Inferior parietal cortex (tissue), 1 donor: ENCODE results near the gene NR3C1.

Experiments
- DNase-seq: peaks from one replicate; pipeline ENCODE4 v3.0.0-alpha.2; 2016; ENCODE audit errors: extremely low spot score

The NR3C1 gene

DNA sequence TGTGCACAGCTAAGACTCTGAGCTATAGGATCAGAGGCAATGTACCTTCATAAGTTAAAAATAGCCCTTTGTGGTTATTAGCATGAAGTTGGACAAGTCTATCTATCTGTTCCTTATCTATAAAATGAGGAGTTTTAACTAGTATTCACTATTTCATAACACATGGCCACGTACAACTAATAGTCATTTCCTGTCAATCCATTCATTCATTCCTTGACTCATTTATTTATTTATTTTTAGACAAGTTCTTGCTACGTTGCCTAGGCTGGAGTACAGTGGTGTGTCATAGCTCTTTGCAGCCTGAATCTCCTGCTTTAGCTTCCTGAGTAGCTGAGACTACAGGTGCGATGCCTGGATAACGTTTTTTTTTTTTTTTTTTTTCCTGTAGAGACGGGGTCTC is 92.1 kb downstream of the NR3C1 start:
- no peak for DNase-seq

DNA sequence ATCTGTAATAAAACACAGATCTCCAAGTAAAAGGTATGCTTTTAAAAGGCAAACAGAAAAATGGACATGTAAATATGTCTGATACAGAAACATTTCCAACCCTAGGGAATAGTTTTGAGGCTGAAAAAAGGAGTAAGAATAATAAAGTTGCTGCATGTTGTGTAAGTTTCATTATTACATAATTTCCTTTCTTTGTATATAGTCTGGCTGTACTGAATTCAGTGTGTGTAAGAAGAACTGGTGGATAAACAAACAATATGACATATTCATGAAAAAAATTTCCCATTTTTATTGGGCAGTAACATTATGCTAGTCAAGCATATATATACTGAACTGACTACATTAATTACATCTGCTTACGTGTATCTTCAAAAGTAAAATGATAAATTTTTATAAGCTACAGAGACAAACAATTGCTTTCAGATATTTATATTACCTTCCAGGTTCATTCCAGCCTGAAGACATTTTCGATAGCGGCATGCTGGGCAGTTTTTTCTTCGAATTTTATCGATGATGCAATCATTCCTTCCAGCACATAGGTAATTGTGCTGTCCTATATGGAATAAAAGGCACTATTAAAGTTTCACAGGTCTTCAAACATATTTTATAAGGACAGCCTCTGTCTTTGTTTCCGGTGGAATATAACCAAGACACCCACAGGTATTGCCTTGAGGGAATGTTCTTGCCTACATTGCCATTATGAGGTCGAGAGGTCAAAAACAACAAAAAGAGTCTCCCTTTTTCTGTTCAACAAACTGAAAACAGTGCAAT is 93.6 kb downstream of the NR3C1 start:
- no peak for DNase-seq

DNA sequence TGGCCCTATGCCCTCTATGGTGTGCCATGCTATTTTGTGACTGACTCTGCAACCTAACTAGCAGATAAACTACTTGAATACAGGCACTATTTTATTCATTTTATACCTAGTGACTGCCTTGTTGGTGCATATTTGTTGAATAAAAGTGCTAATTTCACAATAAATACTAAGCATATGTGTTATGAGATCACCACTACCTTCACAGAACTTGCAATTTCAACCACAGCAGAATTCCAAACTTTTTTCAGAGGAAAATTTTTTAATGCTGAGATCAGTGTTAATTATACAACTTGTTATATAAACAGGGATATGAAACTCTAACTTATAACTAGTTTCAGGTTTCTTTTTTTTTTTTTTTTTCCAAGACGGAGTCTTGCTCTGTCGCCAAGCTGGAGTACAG is 94.8 kb downstream of the NR3C1 start:
- DNase-seq: no peak

DNA sequence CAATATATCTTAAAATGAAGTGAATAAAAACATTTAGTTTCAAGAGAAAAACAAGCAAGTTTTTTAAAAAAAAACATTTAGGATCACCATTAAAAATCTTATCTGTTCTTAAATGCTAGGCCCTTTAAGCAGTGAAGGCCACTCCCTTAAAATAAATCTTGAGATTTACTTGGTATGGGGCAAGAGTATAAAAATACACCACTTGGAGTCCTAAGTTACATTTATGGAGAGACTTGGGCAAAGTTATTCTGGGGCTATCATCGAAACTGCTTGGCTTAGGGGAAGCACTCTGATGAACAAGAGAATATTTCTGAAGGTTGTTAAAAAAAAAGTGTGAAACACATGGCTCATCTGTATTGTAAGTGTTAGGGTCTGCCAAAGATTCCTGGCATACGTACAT is 97.4 kb downstream of the NR3C1 start:
- no peak for DNase-seq

DNA sequence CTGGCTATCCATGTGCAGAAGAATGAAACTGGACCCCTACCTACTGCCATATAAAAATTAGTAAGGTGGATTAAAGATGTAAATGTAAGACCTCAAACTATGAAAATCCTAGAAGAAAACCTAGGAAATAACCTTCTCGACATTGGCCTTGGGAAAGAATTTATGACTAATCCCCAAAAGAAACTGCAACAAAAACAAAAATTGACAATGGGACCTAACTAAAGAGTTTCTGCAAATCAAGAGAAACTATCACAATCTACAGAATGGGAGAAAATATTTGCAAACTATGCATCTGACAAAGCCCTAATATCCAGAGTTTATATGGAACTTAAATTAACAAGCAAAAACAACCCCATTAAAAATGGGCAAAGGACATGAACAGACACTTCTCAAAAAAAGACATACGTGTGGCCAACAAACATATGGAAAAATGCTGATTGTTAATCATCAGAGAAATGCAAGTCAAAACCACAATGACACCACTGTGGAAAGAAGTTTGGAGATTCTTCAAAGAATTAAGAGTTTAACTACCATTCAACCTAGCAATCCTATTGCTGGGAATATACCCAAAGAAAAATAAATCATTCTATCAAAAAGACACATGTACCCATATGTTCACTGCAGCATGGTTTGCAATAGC is 98.5 kb downstream of the NR3C1 start:
- DNase-seq: no peak

DNA sequence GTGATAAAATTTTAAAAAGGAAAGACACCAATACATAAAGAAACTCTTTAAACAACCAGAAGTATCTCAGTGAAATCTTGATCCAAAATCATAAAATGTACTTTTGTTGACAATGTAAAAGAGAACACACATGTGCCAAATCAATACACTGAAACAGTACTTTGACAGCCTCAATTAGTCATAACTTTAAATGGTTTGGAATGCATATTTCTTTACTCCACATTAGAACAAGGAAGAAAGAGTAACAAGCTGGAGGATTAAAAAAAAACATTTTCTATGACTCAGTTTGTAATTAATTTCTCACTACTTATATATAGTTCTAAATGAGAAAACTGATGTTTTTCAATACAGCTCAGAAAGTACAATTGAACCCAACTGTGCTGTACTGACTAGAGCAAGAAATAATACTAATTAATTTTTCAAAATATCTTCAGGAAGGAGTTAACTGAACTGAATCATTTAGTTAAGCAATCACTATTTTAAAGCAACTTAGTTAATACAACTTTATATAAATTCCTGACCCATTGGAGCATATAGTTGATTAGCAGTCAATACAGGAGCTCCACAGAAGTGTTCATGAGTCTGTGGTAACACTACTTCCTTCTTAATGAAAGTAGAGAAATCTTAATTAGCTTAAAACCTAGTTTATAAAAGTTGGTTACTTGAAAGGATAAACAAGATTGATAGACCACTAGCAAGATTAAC is 101.0 kb downstream of the NR3C1 start:
- no peak for DNase-seq

DNA sequence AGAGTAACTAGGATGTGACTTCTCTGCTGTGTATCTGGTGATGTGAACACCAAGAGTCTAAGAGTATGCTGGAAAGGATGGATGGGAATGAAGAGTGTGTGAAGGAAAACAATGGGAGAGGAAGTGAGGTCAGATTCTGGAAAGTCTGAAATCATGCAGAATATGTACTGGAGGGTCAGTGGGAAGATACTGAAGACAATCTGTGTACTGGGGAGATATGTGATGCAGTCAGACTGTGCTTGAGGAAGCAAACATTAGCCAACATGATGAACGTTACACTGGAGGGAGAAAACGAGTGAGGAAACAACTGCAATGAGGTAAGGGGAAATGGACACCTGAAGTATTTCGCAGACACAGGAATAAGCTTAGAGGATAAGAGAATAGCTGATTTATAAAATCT is 105.7 kb downstream of the NR3C1 start:
- DNase-seq: no peak

DNA sequence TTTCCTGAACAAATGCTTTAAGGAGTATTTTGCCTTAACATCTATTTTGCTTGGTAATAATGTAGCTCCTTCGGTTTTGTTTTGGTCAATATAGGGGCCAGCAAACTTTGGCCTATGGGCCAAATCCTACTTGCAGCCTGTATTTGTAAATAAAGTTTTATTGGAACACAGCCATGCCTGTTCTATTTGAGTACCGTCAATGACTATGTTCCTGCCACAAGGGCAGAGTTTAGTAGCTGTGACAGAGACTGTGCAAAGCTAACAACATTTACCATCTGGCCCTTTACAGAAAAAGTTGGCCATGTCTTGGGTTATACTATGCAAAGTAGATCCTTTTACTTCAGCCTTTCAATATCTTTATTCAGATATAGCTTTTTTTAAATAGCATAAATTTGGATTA is 113.4 kb downstream of the NR3C1 start:
- no peak for DNase-seq

DNA sequence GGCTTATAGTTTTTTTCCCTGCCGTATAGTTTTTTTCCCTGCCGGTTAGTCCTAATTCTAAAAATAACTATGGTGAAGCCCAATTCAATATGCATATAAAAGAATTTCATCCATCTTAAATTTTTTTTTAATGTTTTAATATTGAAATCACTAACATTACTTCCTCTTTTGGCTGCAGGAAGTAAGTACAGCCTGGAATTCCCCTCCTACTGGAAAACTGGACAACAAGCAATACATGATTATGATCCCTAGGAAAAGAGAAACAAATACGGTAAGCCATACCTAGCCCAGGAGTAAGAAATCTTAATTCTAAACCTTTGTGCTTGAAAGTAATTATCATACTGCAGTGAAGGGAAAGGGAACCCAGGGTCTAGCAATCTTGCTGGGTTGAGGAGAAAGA is 119.0 kb downstream of the NR3C1 start:
- DNase-seq: no peak

DNA sequence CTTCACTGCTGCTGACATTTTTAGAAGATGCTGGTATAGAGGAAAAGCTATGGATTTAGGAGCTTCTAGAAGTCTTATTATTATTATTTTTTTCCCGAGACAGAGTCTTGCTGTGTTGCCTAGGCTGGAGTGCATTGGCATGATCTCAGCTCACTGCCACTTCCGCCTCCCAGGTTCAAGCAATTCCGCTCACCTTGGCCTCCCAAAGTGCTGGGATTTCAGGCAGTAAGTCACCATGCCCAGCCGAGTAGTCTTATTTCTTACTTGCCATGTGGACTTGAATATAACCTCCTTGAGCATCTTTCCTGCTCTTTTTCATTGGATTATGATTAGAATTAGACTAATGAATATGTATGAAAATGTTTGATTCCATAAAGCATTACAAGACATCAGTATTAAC is 119.5 kb downstream of the NR3C1 start:
- no peak for DNase-seq

DNA sequence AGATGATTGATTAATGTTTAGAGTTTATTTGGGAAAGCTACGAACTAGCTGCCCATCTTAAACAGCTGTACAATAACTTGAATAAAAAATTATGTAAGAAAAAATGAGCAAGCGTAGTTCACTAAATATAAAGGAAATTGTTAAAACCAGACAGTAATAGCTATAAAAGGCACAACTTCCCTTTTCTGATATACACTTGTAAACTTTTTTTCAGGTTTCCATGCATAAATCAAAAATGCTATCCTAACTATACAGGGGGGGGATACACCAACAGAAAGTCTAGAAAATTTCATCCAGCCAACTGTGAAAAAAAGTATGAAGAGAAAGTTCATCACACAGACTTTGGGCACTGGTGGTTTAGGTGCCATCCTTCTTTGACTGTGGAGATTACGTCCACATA is 122.3 kb downstream of the NR3C1 start:
- DNase-seq: no peak

DNA sequence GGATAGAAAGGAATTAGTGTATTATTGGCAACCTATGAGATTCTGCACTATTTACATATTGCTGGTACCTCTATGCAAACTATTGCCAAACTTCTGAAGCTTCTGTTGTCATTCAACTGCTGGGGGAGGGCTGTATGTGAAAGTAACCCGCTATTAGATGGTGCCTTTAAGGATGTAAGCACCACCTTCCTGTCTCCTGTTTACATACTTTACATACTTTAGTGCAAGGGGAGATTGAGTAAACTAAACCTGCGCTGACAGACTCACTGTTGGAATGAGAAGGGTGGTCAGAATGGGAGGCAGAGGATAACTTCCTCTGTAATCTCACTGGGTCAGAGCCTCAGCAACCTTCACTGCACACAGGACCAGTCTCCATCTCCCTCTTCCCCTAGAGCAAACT is 123.8 kb downstream of the NR3C1 start:
- DNase-seq: no peak

DNA sequence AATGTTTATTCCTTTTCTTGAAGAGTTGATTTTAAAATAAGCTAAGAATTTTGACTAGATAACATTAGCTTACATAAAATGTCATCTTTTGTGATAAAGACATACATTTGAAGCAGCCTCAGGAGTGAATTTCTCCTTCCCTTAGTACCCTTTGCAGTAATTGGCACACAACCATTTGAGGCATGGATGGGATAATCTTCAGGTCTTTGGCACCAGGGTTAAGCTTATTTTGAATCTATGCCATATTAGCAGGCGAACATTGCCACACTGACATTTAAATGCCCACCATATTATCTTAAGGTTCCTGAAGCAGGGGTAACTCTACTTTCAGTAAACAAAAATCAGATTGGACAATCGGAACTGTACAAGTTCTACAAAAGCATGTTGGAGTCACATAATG is 126.0 kb downstream of the NR3C1 start:
- no peak for DNase-seq

DNA sequence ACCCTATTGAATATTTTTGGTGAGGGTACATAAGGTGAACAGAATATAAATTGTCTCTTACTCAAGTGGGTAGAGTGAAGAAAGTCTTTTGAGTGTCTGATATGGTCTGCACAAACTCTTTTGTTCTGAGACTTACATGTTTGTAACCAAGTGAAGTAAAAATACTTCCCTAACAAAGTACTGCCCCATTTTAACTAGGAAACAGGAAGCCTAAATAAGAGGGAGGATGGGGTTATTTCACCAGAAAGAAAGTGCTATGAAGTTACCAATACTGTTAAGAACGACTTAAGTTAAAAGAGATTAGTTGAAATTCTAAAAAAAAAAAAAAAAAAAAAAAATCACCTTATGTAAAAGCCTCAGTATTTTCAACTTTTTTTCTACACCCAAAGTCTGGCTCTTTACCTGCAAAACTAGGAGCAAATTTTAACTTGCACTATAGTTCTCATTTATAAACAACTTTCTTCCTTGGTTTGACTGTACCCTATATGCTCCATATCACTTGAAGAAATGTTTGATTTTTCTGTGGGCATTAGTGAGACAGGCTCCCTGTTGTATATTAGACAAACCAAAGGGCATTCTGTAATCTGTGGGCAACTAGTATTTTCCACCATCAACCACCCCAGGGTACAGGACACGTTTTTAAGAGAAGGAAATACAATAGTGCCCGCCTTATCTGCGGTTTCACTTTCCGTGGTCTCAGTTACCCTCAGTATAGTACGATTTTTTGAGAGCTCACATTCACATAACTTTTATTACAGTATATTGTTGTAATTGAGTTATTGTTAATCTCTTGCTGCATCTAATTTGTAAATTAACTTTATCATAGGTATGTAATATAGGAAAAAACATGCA is 127.7 kb downstream of the NR3C1 start:
- no peak for DNase-seq

DNA sequence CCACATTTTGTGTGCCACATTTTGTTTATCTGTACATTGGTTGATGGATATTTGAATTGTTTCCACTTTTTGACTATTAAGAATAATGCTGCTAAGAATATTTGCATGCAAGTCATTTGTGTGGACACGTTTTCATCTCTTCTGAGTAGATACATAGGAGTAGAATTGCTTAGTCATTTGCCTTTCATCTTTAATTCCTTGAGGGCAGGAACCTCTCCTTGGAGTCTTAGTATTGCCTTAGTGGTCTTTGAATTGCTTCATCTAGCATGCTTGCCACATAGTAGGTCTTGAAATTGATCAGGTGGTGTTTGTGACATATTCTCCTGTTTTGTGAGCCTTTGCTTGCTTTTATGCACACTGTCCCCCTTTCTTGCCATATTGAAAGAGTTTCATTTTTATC is 128.5 kb downstream of the NR3C1 start:
- DNase-seq: no peak

DNA sequence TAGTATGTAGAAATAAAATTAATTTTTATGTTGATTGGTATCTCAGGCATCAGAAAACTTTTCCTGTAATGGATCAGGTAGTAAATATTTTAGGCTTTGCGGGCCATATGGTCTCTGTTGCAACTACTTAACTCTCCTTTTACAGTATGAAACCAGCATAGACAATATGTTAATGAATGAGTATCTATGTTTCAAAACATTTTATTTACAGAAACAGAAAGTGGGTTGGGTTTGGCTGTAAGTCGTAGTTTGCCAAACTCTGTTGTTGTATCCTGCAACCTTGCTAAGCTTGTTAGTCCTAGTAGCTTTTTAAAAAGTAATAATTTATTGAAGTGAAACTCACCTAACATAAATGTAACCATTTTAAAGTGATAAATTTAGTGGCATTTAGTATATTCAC is 132.1 kb downstream of the NR3C1 start:
- no peak for DNase-seq

DNA sequence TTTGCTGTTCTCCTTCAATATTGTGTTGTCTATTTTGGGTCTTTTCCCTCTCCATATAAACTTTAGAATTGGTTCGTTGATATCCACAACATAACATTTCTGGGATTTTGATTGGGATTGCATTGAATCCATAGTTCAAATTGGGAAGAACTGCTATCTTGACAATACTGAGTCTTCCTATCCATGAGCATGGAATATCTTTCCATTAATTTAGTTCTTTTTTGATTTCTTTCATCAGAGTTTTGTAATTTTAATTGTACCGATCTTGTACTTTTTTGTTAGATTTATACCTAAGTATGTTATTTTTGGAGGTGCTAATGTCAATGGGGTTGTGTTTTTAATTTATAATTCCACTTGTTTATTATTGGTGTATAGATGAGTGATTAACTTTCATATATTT is 135.1 kb downstream of the NR3C1 start:
- no peak for DNase-seq

DNA sequence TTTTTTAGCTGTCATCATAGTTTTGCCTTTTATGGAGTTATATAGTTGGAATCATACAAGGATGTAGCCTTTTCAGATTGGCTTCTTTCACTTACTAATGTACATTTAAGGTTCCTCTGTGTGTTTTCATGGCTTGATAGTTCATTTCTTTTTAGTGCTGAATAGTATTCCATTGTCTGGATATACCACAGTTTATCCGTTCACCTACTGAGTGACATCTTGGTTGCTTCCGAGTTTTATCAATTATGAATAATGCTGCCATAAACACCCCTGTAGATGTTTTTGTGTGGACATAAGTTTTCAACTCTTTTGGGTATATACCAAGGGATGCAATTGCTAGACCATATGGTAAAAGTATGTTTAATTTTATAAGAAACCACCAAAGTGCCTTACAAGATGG is 136.3 kb downstream of the NR3C1 start:
- DNase-seq: no peak

DNA sequence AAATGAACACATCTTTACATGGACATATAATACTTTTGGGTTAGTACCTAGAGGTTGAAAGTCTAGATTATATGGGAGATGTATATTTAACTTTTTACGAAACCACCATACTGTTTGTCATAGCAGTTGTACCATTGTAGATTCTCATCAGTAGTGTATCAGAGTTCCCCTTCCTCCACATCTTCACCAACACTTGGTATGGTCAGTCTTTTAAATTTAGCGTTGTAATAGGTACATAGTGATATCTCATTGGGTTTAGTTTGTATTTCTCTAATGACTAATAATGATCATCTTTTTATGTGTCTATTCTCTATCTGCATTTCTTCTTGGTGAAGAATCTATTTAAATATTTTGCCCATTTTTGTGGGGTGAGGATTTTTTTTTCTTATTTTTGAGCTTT is 137.5 kb downstream of the NR3C1 start:
- no peak for DNase-seq

DNA sequence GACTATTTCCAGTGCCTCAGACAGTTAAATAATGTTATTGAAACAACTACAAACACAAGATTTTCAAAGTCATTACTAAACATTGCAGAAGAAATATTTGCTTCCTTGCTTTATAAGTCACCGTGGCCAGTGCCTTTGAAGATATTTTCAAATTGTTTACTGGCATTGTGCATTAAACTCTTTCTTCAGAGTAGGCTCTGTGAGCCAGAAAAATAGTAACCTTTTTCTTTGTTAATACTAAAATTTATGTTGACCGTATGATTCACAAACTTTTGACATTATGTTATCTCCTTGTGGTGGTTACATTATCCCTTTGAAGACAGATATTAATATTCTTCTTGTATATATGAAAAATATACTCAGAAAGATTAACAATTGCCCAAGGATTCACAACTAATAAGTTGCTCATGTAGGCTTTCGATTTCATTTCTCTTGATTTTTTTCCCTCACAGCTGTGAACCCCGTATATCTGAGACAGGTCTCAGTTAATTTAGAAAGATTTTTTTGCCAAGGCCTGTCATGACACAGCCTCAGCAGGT is 140.1 kb downstream of the NR3C1 start:
- DNase-seq: no peak

DNA sequence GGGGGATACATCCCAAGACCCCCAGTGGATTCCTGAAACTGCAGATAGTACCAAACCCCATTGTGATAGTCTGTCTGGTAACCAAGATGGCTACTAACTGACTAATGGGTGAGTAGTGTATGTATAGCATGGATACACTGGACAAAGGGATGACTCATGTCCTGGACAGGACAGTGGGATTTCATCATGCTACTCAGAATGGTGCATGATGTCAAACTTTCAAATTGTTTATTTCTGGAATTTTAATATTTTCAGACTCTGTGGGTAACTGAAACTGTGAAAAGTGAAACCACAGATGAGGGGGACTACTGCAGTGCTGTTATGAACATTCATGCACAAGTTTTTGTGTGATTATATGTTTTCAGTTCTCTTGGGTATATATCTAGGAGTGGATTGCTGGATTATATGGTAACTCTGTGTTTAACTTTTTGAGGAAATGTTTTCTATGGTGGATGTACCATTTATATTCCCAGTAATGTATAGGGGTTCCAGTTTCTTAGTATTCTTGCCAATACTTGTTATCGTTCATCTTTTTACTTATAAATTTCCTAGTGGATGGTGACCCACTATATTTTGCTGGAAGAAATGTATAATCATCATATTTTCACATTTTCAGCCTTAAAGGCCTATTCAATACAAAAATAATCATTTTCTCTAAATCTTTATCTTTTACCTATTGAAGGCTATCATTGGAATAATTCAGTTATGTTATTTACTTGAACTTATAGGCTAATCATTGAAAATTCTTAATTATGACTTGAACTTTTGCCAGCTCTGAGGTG is 140.9 kb downstream of the NR3C1 start:
- no peak for DNase-seq
